Tibial nerve (tissue), 4 donors: Measurements from ENCODE around the gene ZBTB16.

Experiments
- EP300 ChIP-seq, 2 donors: sonication (generic); formaldehyde crosslinking; IDR thresholded peaks; one replicate each; pipeline ENCODE4 v1.6.1; 2017; ENCODE audit warnings: antibody characterized with exemption in 2 of 2, mild to moderate bottlenecking in 1 of 2
- TF ChIP-seq, protein P1 (sequence below), 5 experiments: fragments of 200-600 bp in 3 of 5; fragments of 450-650 bp in 2 of 5; sonication (generic) in 3 of 5; IDR thresholded peaks; one replicate each; pipeline ENCODE4 v1.5.1; 2016 to 2019; ENCODE audit warnings: antibody characterized with exemption in 5 of 5, mild to moderate bottlenecking in 3 of 5, moderate library complexity in 2 of 5

DNA sequence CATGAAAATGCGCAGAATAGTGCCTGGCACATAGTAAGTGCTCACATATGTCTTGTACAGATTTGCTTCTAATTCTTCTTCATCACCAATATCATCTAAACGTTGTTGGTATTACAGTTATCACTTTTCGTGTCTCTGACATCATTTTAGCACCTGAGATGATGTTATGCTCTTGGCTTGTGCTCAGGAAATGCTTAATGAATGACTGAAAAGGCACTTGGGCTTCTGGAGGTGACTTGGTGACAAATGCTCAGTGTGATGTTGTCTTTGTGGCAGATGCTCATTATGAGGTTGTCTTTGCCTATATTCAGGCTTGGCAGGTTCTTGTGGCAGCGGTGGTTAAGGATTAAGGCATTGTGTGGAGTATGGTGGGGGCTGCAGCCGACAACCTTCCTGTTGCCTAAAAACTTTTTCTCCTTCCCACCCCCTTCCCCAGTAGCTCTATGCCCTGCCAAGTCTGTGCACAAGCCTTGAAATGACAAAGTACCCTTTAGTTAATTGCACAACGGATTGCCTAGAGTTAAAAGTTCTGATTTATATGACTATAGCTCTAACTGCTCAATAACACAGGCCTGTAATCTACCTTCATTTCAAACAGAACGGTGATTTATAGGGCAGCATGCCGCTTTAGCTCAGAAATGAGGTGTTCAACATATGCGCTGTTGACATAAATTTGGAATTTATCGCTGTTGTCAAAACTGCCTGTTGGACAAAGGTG lies 82.5 kb downstream of the ZBTB16 start:
- TF ChIP-seq, protein P1, sequence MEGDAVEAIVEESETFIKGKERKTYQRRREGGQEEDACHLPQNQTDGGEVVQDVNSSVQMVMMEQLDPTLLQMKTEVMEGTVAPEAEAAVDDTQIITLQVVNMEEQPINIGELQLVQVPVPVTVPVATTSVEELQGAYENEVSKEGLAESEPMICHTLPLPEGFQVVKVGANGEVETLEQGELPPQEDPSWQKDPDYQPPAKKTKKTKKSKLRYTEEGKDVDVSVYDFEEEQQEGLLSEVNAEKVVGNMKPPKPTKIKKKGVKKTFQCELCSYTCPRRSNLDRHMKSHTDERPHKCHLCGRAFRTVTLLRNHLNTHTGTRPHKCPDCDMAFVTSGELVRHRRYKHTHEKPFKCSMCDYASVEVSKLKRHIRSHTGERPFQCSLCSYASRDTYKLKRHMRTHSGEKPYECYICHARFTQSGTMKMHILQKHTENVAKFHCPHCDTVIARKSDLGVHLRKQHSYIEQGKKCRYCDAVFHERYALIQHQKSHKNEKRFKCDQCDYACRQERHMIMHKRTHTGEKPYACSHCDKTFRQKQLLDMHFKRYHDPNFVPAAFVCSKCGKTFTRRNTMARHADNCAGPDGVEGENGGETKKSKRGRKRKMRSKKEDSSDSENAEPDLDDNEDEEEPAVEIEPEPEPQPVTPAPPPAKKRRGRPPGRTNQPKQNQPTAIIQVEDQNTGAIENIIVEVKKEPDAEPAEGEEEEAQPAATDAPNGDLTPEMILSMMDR (IDR thresholded peaks at IDR 0.05), result no peak
- TF ChIP-seq EP300 (IDR thresholded peaks at IDR 0.05), result no peak
